Measurements from ENCODE around the gene ITGAL.
"Not testable (repeated sequence)": the region's sequence is repeated elsewhere in the genome, so short reads cannot be mapped to it uniquely, and the experiment has no call there.

ITGAL gene

GRCh38 chr16:30539000-30539964 is 66.7 kb downstream of the ITGAL start:
- TF ChIP-seq CTCF (IDR thresholded peaks at IDR 0.05; ENCODE audit: low read depth, low read length), result no peak
- no peak for DNase-seq (ENCODE audit: extremely low read depth, low read depth)

GRCh38 chr16:30539986-30540526 is 67.5 kb downstream of the ITGAL start:
- DNase-seq (ENCODE audit: extremely low read depth, low read depth), result not testable (repeated sequence)

- DNase-seq (ENCODE audit: extremely low read depth, low read depth), result not testable (repeated sequence)
Observed at GRCh38 chr16:30540916-30541464, 68.4 kb downstream of the ITGAL start.

GRCh38 chr16:30541502-30542329 is 69.2 kb downstream of the ITGAL start:
- DNase-seq (ENCODE audit: extremely low read depth, low read depth), result no peak
- no peak for TF ChIP-seq CTCF (IDR thresholded peaks at IDR 0.05; ENCODE audit: low read depth, low read length)

- no peak for DNase-seq (ENCODE audit: extremely low read depth, low read depth)
- TF ChIP-seq CTCF (IDR thresholded peaks at IDR 0.05; ENCODE audit: low read depth, low read length), result no peak
Observed at GRCh38 chr16:30543067-30543466, 70.5 kb downstream of the ITGAL start.

- DNase-seq (ENCODE audit: extremely low read depth, low read depth), result no peak
- TF ChIP-seq CTCF (IDR thresholded peaks at IDR 0.05; ENCODE audit: low read depth, low read length), result no peak
Observed at GRCh38 chr16:30546115-30546514, 73.6 kb downstream of the ITGAL start.

- TF ChIP-seq CTCF (IDR thresholded peaks at IDR 0.05; ENCODE audit: low read depth, low read length), result no peak
- no peak for DNase-seq (ENCODE audit: extremely low read depth, low read depth)
Observed at GRCh38 chr16:30548416-30549253, 76.1 kb downstream of the ITGAL start.
